PC-9 (cell line): ENCODE data around the gene RAB11FIP4.

Source experiments
- EZH2 ChIP-seq: fragments of 200-600 bp; sonication (generic); IDR thresholded peaks from 2 replicates; pipeline ENCODE4 v1.8.0; 2017; ENCODE audit warnings: antibody characterized with exemption, low read depth
- TF ChIP-seq, protein P1 (sequence below): fragments of 200-600 bp; sonication (generic); conservative IDR thresholded peaks from 2 replicates; pipeline ENCODE4 v1.6.1; 2017; ENCODE audit warnings: mixed run types, antibody characterized with exemption, mild to moderate bottlenecking, moderate library complexity

DNA sequence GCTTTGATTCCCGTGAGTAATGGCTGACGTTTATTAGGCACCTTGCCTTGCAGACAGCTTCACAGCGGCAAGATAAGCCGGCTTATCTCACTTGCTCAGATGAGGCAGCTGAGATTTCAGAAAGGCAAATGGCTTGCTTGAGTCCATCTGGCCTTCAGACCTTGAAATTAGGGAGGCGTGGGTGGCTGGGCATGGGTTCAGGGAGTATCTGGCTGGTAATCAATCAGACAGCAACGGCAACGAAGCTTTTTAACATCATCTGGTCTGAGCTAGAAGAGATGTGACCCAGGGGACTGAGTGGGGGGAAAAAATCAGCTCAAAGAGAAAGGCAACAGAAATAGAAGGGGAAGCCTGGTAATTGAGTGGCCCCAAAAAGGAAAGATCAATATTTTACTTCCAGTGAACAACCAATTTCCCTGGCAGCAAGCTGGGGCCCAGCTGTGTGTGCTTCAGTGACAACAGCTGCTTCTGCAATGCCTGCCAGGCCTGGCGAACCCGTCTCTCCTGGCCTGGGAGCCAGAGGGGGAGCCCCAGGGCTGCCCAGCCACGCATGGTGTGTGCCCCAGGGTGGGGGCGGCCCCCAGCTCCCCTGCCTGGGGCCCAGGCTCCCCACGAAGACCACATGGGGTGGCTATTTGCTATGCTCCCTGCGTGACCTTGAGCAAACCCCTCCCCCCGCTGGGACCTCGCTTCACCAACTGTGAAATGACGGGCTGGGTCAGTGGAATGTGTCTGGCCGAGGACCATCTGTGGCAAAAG is 34.0 kb downstream of the RAB11FIP4 start:
- TF ChIP-seq, protein P1, sequence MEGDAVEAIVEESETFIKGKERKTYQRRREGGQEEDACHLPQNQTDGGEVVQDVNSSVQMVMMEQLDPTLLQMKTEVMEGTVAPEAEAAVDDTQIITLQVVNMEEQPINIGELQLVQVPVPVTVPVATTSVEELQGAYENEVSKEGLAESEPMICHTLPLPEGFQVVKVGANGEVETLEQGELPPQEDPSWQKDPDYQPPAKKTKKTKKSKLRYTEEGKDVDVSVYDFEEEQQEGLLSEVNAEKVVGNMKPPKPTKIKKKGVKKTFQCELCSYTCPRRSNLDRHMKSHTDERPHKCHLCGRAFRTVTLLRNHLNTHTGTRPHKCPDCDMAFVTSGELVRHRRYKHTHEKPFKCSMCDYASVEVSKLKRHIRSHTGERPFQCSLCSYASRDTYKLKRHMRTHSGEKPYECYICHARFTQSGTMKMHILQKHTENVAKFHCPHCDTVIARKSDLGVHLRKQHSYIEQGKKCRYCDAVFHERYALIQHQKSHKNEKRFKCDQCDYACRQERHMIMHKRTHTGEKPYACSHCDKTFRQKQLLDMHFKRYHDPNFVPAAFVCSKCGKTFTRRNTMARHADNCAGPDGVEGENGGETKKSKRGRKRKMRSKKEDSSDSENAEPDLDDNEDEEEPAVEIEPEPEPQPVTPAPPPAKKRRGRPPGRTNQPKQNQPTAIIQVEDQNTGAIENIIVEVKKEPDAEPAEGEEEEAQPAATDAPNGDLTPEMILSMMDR = no peak
- TF ChIP-seq EZH2 = no peak
